AG08395 (cell line): ENCODE data around the gene TRIM41.

ENCODE experiments used
- DNase-seq: peaks from one replicate; pipeline ENCODE4 v3.0.0; 2012; ENCODE audit warnings: mixed read lengths, low spot score

TRIM41 gene

DNA sequence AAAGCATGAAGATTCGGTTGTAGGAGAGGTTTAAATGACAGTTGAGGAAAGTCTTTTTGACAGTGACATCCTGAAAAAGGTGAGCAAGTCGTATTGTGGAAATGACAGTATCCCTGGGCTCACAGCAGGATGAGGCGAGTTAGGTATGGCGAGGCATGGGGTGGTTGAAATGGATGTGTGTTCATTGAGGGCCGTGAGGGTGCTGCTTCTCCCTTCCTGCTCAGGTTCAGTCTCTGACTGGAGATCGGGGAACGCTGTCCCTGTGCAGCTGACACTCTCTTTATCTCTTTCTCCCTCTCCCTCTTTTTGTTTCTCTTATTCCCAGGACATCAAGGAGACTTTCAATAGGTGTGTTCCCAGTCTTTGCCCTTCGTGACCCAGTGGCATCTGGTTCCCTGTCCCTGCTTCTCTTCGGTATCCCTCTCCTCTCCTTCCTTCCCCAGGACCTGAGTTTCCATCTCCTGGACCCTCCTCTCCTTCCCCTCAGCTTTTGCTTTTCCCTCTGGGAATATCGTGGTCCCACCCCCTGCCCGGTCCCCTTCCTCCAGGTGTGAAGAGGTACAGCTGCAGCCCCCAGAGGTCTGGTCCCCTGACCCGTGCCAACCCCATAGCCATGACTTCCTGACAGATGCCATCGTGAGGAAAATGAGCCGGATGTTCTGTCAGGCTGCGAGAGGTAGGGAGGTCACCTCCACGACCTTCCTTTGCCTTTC lies 10.2 kb downstream of the TRIM41 start:
- no peak for DNase-seq

GRCh38 chr5:181233801-181234454 lies 10.8 kb downstream of the TRIM41 start:
- DNase-seq: no peak

- no peak for DNase-seq
Measured at GRCh38 chr5:181234455-181235306, 11.6 kb downstream of the TRIM41 start.

DNA sequence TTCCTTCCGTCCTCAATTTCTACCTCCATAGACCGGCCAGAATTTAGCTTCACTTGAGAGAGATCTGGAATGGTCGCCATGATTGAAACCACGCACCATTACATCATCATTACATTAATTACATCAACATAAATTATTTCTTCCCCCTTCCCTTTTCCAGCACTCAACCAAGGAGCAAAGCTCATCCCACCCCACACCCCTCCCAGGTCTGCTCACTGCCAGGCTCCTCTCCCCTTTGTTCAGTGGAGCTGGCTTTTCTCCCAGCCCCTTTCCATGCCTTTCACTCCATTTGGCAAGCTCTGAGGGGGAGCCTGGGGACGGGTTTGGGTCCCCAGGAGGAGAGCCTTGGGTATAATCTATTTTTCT lies 12.2 kb downstream of the TRIM41 start:
- DNase-seq: no peak

DNA sequence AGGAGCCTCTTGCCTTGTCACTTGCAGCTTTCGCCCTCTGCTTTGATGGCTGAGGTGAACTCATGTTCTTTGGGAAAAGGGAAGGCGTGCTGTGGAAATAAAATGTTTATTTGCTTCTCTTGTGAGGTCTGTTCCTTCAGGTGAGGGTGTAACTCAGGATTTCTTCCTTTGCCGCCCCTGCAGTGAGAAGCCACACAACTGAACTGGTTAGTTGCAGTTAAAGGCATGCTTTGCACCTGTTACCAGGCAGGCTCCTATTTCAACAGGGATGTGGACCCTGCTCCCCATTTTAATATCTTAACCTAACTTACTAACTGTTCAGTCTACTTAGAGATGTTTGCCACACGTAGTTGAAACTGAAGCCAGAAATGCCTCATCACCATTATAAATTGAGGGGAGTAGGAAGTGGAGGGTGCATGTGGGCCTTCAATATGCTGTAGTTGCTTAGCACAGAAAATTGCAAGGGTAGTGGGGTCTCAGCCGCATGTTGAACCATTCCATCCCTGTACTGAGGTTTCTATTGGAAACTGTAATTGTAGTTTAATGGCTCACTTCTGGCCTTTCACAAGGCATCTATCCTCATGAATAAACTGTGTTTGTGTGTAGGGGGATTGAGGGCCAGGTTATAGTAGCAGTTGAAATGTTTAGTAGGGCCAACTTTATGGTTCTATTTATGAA lies 12.7 kb downstream of the TRIM41 start:
- no peak for DNase-seq

- no peak for DNase-seq
Measured at GRCh38 chr5:181236471-181236870, 13.4 kb downstream of the TRIM41 start.

DNA sequence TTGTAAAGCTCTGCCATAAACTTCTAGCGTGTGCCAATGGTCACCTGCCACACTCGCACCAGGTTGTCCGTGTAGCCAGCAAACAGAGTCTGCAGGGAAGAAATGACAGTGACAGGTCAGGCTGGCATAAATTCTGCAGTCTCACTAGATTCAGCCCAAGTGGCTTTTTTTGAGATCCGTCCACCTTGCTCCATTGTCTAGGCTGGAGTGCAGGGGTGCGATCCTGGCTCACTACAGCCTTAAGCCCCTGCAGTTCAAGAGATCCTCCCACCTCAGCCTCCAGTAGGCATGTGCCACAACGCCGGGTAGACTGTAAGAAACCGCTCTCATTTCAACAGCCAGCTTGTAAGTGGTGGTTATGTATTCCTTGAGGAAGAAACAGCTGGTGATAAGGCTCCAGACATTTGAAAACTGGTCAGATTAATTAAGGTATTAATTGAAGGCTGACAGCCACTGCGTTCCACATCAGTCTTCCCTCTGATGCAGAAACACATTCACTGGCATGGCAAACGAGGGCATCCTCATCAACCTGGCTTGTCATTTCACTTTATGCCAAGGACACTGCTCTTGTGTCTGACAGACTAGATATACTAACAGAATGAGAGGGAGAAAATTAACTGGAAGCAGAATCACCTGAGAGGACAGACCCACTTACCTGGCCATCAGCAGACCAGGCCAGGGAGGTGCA lies 14.0 kb downstream of the TRIM41 start:
- no peak for DNase-seq

DNA sequence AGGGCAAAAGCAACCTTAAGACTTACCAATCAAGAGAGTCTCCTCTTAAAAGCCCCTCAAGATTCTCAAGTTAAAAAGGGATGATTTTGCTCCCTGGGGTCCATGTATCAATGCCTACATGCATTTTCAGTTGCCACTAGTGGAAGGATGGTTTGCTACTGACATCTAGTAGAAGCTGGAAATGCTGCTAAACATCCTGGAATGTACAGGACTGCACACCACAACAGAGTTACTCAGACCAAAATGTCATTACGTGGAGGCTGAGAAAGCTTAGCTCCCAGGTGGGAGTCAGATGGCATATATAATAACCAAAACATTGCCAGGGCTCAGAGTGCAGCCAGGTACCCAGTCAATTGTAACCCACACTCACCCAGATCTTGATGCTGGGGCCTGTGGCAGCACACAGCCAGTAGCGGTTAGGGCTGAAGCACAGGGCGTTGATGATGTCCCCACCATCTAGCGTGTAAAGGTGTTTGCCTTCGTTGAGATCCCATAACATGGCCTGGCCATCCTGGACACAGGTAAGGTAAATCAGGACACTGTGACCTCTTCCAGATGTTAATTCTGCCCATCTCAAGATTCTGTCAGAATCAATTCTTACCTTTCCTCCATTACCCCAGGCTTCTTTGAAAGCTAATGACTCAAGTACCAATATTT lies 14.8 kb downstream of the TRIM41 start:
- DNase-seq: no peak

GRCh38 chr5:181239062-181239663 lies 16.1 kb downstream of the TRIM41 start:
- no peak for DNase-seq

- peak; percentile 75 for DNase-seq
Measured at GRCh38 chr5:181241393-181241975, 18.4 kb downstream of the TRIM41 start.

- no peak for DNase-seq
Measured at GRCh38 chr5:181242031-181242451, 19.0 kb downstream of the TRIM41 start.

DNA sequence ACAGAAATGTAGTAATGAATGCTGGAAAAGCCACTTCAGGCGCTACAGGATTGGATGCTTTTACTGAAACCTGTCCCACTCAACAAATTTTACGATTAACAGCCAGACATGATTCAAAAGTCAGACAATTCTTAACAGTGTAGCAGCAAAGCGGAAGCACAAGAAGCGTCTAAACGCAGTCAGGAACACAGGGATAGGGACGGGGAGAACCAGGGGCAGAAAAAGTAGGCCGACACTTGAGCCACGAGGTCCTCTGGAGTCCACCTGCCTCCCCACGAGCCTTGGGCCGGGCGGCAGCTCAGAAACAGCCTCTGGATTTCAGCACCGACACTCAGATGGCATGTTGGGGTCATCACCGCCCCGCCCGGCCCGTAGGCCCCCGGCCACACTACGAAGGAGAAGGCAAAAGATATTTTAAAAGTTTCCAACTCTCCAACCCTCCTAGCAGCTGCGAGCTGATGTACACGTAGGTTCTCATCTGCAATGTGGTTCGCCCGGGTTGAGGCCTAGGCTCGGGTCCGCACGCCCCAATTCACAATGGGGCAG lies 20.0 kb downstream of the TRIM41 start:
- no peak for DNase-seq

DNA sequence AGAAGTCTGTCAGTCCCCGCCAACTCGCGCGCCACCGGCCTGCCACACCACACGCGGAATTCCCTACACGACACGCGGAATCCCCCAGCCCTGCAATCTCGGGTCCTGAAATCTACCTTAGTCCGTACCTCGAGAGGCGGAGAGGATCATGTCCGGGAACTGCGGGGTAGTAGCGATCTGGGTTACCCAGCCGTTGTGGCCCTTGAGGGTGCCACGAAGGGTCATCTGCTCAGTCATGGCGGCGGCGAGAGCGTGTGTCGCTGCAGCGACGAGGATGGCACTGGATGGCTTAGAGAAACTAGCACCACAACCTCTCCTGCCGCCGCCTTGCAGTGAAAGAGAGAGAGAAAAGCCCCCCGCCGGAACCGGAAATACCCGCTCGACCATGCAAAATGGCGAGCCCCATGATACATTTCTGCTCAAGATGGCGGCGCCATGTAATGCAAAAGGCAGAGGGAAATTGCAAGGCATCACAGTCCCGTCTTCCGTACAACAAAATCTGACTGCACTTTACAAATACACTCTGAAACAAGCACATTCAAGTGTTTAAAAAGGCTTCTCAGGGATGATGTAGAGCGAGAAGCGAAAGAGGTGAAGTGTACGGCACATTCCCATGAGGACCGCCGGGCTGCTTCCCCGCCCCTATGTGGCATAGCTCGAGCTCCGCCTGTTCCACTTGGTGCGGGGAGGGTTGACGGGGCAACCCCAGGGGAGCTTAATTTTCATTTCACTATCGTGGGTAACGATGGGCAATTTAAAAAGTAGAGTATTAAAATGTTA lies 20.7 kb downstream of the TRIM41 start, which contains the start of gene RACK1:
Gene RACK1, minus strand, starts transcription at position 343 of the 780 bp plus-strand sequence. Its CDS starts 106 bp downstream, at position 237.
- peak; percentile 84 for DNase-seq

DNA sequence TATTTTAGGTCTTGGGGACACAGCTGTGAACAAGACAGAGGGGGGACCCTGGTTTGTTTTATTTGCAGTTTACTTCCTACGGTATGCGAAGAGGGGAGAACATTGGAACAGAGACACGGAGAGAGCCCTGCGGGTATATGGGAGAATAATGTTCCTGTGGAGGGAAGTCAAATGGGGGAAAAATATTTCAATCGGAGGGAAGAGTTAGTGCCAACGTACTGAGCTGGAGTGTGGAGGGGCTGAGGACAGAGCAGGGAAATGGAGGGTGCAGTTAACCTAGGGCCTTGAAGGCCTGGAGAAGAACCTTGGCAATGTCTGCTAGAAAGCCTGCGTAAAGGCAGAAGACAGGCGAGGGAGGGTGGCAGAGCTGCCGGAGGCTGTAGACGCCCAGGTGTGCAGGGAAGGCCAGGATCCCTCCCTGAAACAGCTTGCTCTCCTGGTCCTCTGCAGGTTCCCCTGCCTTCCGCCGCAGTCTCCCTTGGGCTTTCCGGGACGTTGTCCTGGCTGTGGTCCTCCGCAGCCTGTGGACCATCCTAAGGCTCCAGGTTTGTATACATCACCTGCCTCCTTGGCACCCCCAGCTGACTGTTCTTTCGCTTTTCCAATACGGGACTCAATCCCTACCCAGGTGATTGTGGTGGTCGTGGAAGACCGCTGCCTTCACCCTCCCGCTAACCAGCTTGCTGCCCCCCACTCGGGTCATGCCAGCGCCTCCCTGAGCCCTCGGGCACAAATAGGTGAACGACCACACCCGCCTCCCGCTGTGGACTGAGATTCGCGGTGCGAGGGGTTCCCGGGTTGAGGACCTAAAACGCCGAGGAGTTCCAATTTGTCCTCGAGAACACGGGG lies 22.6 kb downstream of the TRIM41 start:
- DNase-seq: no peak

- DNase-seq: peak; percentile 94
Measured at GRCh38 chr5:181246276-181247049, 23.4 kb downstream of the TRIM41 start.

DNA sequence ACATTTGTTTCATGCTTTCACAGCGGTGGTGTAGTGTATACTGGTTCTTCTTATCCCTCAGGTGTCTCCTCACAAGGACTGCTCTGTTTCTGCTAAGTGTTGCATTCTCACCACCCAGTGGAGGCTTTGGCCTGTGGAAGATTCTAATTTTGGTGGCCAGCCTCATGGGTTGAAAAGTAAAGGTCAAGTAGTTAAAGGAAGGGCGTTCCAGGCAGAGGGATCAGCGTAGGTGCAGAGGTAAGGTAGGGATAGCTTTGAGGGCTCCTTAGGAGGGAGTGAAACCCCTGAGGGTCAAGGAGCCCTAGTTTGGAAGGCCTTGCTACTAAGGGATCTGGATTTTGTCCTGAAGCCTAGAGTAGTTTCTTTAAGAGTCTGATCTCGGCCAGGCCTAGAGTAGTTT lies 25.2 kb downstream of the TRIM41 start:
- no peak for DNase-seq

GRCh38 chr5:181255276-181255675 lies 32.2 kb downstream of the TRIM41 start:
- DNase-seq: no peak
